Ascending aorta (tissue), 2 donors: ENCODE results near the gene INPP5J. TPM values are rescaled to one million over a fixed set of nuclear protein-coding genes. Genes with fewer than 3 reads are reported as not detected.

ENCODE experiments used
- DNase-seq, 2 donors: peaks; one replicate each; pipeline ENCODE4 v3.0.0-alpha.2; 2019; ENCODE audit warnings: low spot score in 2 of 2
- H3K27ac ChIP-seq, 2 donors: fragments of 200-600 bp; sonication (generic); one replicate each; pipeline ENCODE4 v1.5.1; 2016 to 2017; ENCODE audit warnings: mild to moderate bottlenecking in 1 of 2
- H3K27me3 ChIP-seq: fragments of 200-600 bp; sonication (generic); one replicate; pipeline ENCODE4 v1.5.1; 2017
- H3K36me3 ChIP-seq, 2 donors: fragments of 200-600 bp; sonication (generic); one replicate each; pipeline ENCODE4 v1.5.1; 2016
- H3K4me1 ChIP-seq, 2 donors: fragments of 200-600 bp; sonication (generic); one replicate each; pipeline ENCODE4 v1.5.1; 2016 to 2017; ENCODE audit warnings: mild to moderate bottlenecking in 1 of 2
- H3K4me3 ChIP-seq, 2 donors: fragments of 200-600 bp; sonication (generic); one replicate each; pipeline ENCODE4 v1.5.1; 2016 to 2017; ENCODE audit warnings: mild to moderate bottlenecking in 1 of 2
- H3K9me3 ChIP-seq, 2 donors: fragments of 200-600 bp; sonication (generic); one replicate each; pipeline ENCODE4 v1.5.1; 2016
- CTCF ChIP-seq, 3 experiments: fragments of 200-600 bp in 2 of 3; fragments of 450-650 bp in 1 of 3; sonication (generic) in 2 of 3; IDR thresholded peaks; one replicate each; pipeline ENCODE4 v1.5.1; 2016 to 2019; ENCODE audit warnings: antibody characterized with exemption in 3 of 3, mild to moderate bottlenecking in 1 of 3, moderate library complexity in 1 of 3
- intact Hi-C: fragments of 100-400 bp; cut with DNase I; formaldehyde crosslinking; loops from one replicate; pipeline ENCODE4 v1.15.1; 2023
- total RNA-seq: library from RNA; depleted of rRNA; stranded (reverse); fragments of >200 nt; gene quantifications from one replicate; pipeline ENCODE4 v1.1.0, GENCODE V29; 2016

INPP5J gene
- total RNA-seq, 1 donor from 2014 or later, result 1.3 TPM

GRCh38 chr22:31148488-31148887 is 25.7 kb downstream of the INPP5J start:
- Histone ChIP-seq H3K27me3 (no peaks in the 10 kb centered on the region), H3K4me1 (peaks cover 5 to 10% of the 10 kb centered on the region in 2 donors), H3K27ac (peak overlapping the region; percentile 71 to 81), H3K36me3 (no peaks in the 10 kb centered on the region), H3K9me3 (no peaks in the 10 kb centered on the region), H3K4me3 (no peak overlapping the region)
- no peak for DNase-seq
- intact Hi-C loops, result loop anchor here (2.0 to 5.0 kb wide), 4 partner anchors 68 to 514 kb away; partner anchors contain the start of genes SLC35E4 and SMTN
- TF ChIP-seq CTCF (IDR thresholded peaks at IDR 0.05), result no peak

GRCh38 chr22:31148953-31149627 is 26.3 kb downstream of the INPP5J start:
- Histone ChIP-seq H3K4me3 (no peak overlapping the region), H3K27me3 (no peaks in the 10 kb centered on the region), H3K27ac (peak overlapping the region; percentile 71 to 81), H3K4me1 (peaks cover 5 to 13% of the 10 kb centered on the region in 2 donors), H3K9me3 (no peaks in the 10 kb centered on the region), H3K36me3 (no peaks in the 10 kb centered on the region)
- intact Hi-C loops, result loop anchor here (1.0 to 5.0 kb wide), 6 partner anchors 42 to 514 kb away; partner anchors contain the start of genes SELENOM, SLC35E4 and SMTN
- peak; percentile 90 to 93 (median 90) for TF ChIP-seq CTCF (IDR thresholded peaks at IDR 0.05)
- DNase-seq, result peak in 1 of 2 donors; percentile 87

- H3K4me1 ChIP-seq, result peaks cover 8 to 22% of the 10 kb centered on the region in 2 donors
- TF ChIP-seq CTCF (IDR thresholded peaks at IDR 0.05), result no peak
- intact Hi-C loops, result no loop called here
Observed at GRCh38 chr22:31150615-31151014, 27.8 kb downstream of the INPP5J start.

GRCh38 chr22:31151872-31152271 is 29.1 kb downstream of the INPP5J start:
- peak overlapping the region in 1 of 2 donors; percentile 83 for H3K27ac ChIP-seq
- intact Hi-C loops, result no loop called here

More at GRCh38 chr22:31150615-31151014, 27.8 kb downstream of the INPP5J start:
- no peak overlapping the region for H3K27ac ChIP-seq
- DNase-seq, result no peak
- no peak overlapping the region for H3K4me3 ChIP-seq
- no peaks in the 10 kb centered on the region for H3K36me3 ChIP-seq
- H3K27me3 ChIP-seq, result no peaks in the 10 kb centered on the region
- H3K9me3 ChIP-seq, result no peaks in the 10 kb centered on the region

GRCh38 chr22:31153357-31153756 is 30.6 kb downstream of the INPP5J start:
- TF ChIP-seq CTCF (IDR thresholded peaks at IDR 0.05), result no peak
- Histone ChIP-seq H3K36me3 (no peaks in the 10 kb centered on the region), H3K4me3 (no peak overlapping the region), H3K27me3 (no peaks in the 10 kb centered on the region), H3K9me3 (no peaks in the 10 kb centered on the region), H3K4me1 (peaks cover 14 to 30% of the 10 kb centered on the region in 2 donors), H3K27ac (peak overlapping the region; percentile 80 to 83)
- intact Hi-C loops, result no loop called here
- no peak for DNase-seq

More at GRCh38 chr22:31151872-31152271, 29.1 kb downstream of the INPP5J start:
- Histone ChIP-seq H3K36me3 (no peaks in the 10 kb centered on the region), H3K4me3 (no peak overlapping the region), H3K27me3 (no peaks in the 10 kb centered on the region), H3K4me1 (peaks cover 14 to 33% of the 10 kb centered on the region in 2 donors), H3K9me3 (no peaks in the 10 kb centered on the region)
- DNase-seq, result no peak
- no peak for TF ChIP-seq CTCF (IDR thresholded peaks at IDR 0.05)
